Chondrocyte (in vitro differentiated cells): ENCODE measurements around the gene FAM120B. TPM values are rescaled to one million over a fixed set of nuclear protein-coding genes. Genes with fewer than 3 reads are reported as not detected.

Experiments used
- DNase-seq: peaks from one replicate; pipeline ENCODE4 v3.0.0; 2021; ENCODE audit warnings: mixed read lengths, low spot score
- H3K27ac Mint-ChIP-seq: one replicate; pipeline ENCODE4 v1.8.0; 2021; ENCODE audit warnings: mild to moderate bottlenecking, moderate library complexity, mixed read lengths; ENCODE audit not compliant: unreplicated experiment
- H3K27me3 Mint-ChIP-seq: 2 replicates; pipeline ENCODE4 v1.8.0; 2021; ENCODE audit warnings: low read depth, mixed read lengths
- H3K36me3 Mint-ChIP-seq: 2 replicates; pipeline ENCODE4 v1.8.0; 2021; ENCODE audit warnings: low read depth, mixed read lengths
- H3K4me1 Mint-ChIP-seq: 2 replicates; pipeline ENCODE4 v1.8.0; 2021; ENCODE audit warnings: low read depth, mild to moderate bottlenecking, mixed read lengths
- H3K4me3 Mint-ChIP-seq: one replicate; pipeline ENCODE4 v1.8.0; 2021; ENCODE audit warnings: mild to moderate bottlenecking, moderate library complexity, mixed read lengths; ENCODE audit not compliant: unreplicated experiment
- H3K9me3 Mint-ChIP-seq: 2 replicates; pipeline ENCODE4 v1.8.0; 2021; ENCODE audit warnings: low read depth, mixed read lengths
- CTCF ChIP-seq: fragments of 200-600 bp; sonication (generic); IDR thresholded peaks from 2 replicates; pipeline ENCODE4 v1.5.0; 2021; ENCODE audit warnings: antibody characterized with exemption, mild to moderate bottlenecking, moderate library complexity
- total RNA-seq: library from RNA; stranded (reverse); gene quantifications from 3 replicates; pipeline ENCODE4 v1.2.1, GENCODE V29; 2021

The FAM120B gene
- total RNA-seq, 1 donor from 2014 or later = 26.8 TPM

GRCh38 chr6:170289180-170289931 is 17.2 kb upstream of the FAM120B start:
- TF ChIP-seq CTCF = no peak
- H3K27ac Mint-ChIP-seq = no peak overlapping the region
- no peaks in the 10 kb centered on the region for H3K36me3 Mint-ChIP-seq
- no peak for DNase-seq
- peak overlapping the region; percentile 42 for H3K4me3 Mint-ChIP-seq
- H3K9me3 Mint-ChIP-seq = no peaks in the 10 kb centered on the region
- peaks cover 49% of the 10 kb centered on the region for H3K27me3 Mint-ChIP-seq
- peaks cover 38% of the 10 kb centered on the region for H3K4me1 Mint-ChIP-seq

GRCh38 chr6:170289951-170290295 is 16.6 kb upstream of the FAM120B start:
- Mint-ChIP-seq H3K27me3 (peaks cover 54% of the 10 kb centered on the region), H3K36me3 (no peaks in the 10 kb centered on the region), H3K4me3 (peak overlapping the region; percentile 84), H3K27ac (no peak overlapping the region), H3K4me1 (peaks cover 40% of the 10 kb centered on the region), H3K9me3 (no peaks in the 10 kb centered on the region)
- peak; percentile 82 for DNase-seq
- no peak for TF ChIP-seq CTCF

- Mint-ChIP-seq H3K27ac (no peak within 1 kb of the TSS), H3K4me1 (peaks cover 44% of the 10 kb centered on the region), H3K36me3 (no peaks in the 10 kb centered on the region), H3K4me3 (peak within 1 kb of the TSS; percentile 84), H3K9me3 (no peaks in the 10 kb centered on the region), H3K27me3 (peaks cover 58% of the 10 kb centered on the region)
- TF ChIP-seq CTCF = no peak
- no peak for DNase-seq
These were observed 16.0 kb upstream of the FAM120B start, which contains the start of gene DLL1 for GRCh38 chr6:170290296-170291128. Gene DLL1, minus strand, starts transcription at chr6:170291078. Its CDS starts 939 bp downstream, at chr6:170290139.

- Mint-ChIP-seq H3K4me3 (peak overlapping the region; percentile 64), H3K27ac (no peak overlapping the region), H3K27me3 (peaks cover 55% of the 10 kb centered on the region), H3K9me3 (no peaks in the 10 kb centered on the region), H3K36me3 (no peaks in the 10 kb centered on the region), H3K4me1 (peaks cover 46% of the 10 kb centered on the region)
- DNase-seq = peak; percentile 88
- TF ChIP-seq CTCF = no peak
These were observed 15.1 kb upstream of the FAM120B start for GRCh38 chr6:170291271-170292110.

- Mint-ChIP-seq H3K9me3 (no peaks in the 10 kb centered on the region), H3K36me3 (no peaks in the 10 kb centered on the region), H3K27ac (no peak overlapping the region), H3K27me3 (peaks cover 50% of the 10 kb centered on the region), H3K4me3 (peak overlapping the region; percentile 64), H3K4me1 (peaks cover 41% of the 10 kb centered on the region)
- DNase-seq = no peak
- no peak for TF ChIP-seq CTCF
These were observed 14.5 kb upstream of the FAM120B start for GRCh38 chr6:170292111-170292406.
